UCSD-AML1 (cell line): ENCODE measurements around the gene RNFT2.

ENCODE experiments used
- DNase-seq: peaks from one replicate; lab custom pipeline; 2025; ENCODE audit not compliant: unreplicated experiment; lab: John Stamatoyannopoulos, UW

The RNFT2 gene

DNA sequence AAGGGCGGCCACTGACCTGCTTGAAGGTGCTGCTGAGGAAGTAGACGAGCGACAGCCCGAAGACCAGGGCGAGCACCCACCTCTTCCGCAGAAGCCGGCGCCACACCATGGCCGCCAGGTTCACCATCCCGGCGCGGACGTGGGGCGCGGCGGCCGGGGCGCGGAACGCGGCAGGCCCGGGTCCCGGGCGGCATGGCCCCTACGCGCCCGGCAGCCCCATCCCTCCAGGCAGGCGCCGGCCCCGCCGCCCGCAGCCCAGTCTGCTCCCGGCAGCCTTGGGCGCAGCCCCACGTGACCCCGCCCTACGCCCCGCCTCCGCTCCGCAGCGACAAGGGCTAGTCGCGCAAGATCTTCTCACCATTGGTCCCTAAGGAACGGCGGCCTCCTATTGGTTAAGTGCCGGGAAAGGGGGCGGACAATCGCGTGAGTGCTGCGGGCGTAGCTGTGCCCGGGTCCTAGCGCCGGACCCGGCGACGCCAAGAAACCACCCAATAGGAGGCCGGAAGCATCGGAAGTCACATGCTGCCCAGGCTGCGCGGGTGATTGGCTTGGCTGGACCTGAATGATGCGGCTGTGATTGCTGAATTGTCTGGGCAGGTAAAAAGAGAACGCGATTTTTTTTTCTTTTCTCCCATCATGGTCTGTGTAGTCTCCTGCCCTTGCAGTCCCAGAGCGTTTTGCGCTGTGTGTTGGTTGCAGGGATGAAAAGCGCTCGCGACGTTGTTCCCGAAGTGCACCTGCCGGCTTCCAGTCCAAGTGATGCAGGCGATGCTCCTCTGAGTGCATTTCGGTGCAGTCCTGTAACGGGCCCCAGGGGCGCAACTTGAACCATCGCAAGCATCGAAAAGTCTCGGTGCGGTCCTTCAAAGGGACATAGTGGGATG is at the start of gene RNFT2, which contains the start of gene SPRING1:
Gene RNFT2, plus strand, starts transcription at position 542 of the 884 bp plus-strand sequence. CDS start 2,183 bp downstream, outside the sequence.
Gene SPRING1, minus strand, starts transcription at position 296 of the 884 bp plus-strand sequence. Its CDS starts 169 bp downstream, at position 127.
- peak; percentile 98 for DNase-seq

DNA sequence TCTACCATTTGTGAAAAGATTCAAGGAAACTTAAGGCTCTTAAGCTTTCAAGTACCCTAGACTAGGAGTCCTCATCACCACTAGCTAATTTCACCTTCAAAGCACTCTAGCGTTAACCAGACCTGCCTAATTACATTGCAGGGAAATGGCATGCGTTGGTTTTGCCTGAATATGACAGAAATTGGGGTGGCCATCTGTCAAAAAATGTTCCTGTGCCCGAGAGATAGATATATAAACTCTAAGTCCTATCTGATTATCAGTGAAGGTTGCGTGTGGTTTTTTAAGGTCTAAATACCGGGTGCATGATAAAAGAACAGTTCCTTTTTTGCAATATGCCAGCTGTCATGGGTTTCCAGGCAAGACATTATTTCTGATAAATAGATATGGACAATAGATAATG is 48.6 kb upstream of the RNFT2 start:
- no peak for DNase-seq

DNA sequence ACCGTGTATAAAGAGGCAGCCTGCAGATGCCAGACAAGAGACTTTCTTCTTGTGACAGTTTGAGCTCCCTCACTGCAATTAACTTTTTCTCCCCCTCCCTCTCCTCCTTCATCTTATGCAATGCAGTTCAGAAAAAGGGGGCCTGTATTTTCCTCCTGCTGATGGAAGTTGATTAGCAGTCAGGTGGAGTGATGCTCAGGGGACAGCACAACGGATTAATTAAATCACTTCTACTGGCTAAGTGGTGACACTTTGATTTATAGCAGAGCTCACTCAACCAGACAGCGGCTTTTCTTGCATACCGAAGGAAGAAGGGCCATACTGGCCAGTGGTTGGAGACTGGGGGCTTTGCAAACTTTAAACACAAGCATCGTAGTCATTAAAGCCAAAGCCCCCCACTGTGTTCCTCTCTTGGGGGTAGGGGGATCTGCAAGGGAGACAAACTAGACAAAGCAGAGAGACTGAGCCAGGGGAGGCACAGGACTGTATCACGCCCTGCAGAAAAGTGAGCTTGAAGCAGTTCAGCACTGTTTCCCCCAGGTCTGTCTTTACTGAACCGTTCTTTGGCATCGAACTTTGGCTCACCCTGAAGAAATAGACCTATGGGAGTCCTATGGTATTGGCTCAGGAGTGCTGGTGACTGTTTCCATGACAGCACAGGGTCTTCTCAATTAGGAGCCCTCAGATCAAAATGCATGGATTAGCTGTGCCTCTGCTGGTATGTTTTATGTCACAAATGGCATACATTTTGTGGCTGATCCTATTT is 48.0 kb upstream of the RNFT2 start:
- DNase-seq = no peak

- DNase-seq = no peak
These were observed 46.9 kb upstream of the RNFT2 start for GRCh38 chr12:116691205-116691604.

DNA sequence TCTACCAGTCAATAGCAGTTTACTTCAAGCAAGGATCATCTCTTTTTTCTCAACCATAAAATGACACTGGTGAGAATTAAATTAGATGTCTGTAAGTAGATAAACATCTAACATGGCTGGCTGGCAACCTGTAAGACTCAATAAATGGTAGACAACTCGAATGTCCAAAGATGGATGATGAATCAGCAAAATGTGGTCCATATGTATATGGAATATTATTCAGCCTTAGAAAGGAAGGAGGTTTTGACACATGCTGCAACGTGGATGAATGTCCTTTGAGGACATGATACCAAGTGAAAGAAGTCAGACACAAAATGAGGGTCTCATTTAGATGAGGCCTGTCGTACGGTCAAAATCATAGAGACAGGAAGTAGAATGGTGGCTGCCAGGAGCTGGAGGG is 46.5 kb upstream of the RNFT2 start:
- no peak for DNase-seq

GRCh38 chr12:116692605-116693004 is 45.5 kb upstream of the RNFT2 start:
- DNase-seq = no peak

GRCh38 chr12:116693286-116694227 is 44.6 kb upstream of the RNFT2 start:
- DNase-seq = no peak

- no peak for DNase-seq
These were observed 43.3 kb upstream of the RNFT2 start for GRCh38 chr12:116694653-116695463.

DNA sequence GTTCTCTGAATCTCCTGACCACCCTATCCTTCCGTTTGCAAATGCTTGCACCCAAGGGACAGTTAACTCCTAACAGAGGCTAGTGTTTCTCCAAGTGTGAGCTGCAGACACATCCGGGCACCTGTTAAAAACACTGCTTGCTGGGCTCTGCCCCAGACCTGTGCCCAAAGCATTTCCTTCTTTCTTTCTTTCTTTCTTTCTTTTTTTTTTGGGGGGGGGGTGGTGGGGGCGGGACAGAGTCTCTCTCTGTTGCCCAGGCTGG is 42.7 kb upstream of the RNFT2 start:
- no peak for DNase-seq

DNA sequence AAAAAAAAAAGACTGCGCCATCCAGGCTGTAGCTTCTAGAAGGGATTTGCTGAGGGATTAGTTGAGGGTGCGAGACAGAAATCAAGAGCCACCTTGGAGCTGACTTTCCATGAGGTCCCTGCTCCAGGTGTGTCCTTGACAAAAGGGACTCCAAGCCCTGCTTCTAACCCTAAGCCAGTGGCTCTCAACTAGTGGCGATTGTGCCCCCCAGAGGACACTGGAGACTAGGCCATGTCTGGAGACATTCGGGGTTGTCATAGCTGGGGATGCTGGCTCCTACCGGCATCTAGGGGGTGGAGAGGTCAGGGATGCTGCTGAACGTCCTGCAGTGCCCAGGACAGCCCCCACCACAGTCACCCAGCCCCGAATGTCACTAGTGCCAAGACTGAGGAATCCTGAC is 40.8 kb upstream of the RNFT2 start:
- DNase-seq = peak; percentile 59

- DNase-seq = no peak
These were observed 40.4 kb upstream of the RNFT2 start for GRCh38 chr12:116697716-116698115.

GRCh38 chr12:116698116-116698515 is 40.0 kb upstream of the RNFT2 start:
- DNase-seq = no peak

DNA sequence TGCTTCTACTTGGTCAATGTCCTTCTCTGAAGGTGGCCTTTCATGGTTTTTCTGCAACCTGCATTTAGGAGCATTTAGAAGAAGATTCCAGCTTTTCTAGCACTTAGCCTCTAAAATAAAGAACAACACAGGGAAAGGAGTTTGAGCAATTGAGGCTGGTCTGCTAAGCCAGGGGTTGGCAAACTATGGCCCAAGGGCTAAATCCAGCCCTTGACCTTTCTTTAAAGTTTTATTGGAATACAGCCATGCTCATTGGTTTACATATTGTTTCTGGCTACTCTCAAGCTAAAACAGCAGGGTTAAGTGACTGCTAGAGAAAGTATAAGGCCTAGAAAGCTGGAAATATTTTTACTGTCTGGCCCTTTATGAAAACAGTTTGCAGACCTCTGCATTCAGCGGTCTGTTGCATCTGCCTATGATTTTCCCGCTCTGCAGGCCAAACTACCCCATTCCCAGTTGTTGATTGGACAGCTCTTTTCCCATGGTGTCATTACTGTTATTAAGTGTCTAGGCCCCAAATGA is 39.5 kb upstream of the RNFT2 start:
- DNase-seq = no peak

- DNase-seq = no peak
These were observed 38.0 kb upstream of the RNFT2 start for GRCh38 chr12:116700066-116700465.

DNA sequence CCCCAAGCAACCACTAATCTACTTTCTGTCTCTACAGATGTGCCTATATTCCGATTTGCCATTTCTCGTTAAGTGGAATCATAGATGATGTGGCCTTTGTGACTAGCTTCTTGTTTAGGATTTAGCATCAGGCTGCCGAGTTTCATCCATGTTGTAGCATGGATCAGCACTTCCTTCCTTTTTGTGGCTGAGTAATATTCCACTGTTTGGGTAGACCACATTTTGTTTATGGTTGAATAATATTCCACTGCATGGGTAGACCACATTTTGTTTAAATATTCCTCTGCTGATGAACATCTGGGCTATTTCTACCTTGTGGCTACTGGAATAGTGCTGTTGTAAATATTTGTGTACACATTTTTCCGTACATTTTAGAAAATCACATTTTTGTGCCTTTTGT is 36.7 kb upstream of the RNFT2 start:
- no peak for DNase-seq

DNA sequence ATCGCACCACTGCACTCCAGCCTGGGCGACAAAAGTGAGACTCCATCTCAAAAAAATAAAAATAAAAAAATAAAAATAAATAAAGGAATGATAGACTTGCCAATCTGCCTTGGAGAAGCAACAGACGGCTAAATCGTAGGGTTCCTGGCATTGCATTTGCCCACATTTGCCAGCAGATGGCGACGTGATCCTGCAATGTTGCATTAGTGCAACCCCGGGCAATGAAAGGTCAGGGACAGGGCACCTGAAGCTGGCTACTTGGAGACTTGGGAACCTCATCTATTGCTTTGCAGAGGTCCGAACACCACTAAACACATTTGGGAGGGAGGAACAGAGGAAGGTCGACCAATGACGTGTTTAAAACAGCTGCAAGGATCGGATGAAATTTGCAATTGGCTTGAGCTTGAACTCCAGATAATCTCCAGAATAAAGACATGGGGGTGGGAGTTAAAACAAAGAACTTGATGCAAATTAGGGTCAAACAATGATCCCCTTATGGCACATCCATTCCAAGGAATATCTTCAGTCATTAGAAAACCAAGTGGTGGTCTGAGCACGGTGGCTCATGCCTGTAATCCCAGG is 34.8 kb upstream of the RNFT2 start:
- peak; percentile 46 for DNase-seq

DNA sequence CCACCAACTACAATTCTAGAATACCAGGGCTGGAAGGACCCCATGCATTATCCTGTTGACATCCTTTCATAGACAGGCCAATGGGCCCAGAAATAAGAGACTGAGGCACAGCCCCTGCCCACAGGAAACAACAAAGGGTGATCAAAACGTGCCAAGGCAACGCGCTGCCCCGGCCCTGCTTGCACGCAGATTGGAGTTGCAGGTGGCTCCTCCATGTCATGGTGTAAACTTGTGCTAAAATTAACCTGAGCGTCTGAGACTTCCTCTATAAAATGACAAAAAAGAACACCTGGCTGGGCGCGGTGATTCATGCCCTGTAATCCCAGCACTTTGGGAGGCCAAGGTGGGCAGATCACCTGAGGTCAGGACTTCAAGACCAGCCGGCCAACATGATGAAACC is 30.4 kb upstream of the RNFT2 start:
- no peak for DNase-seq

GRCh38 chr12:116708826-116709756 is 29.0 kb upstream of the RNFT2 start:
- peak; percentile 52 for DNase-seq

GRCh38 chr12:116709768-116710167 is 28.3 kb upstream of the RNFT2 start:
- no peak for DNase-seq
